D721Med (cell line): ENCODE data around the gene ST8SIA1.

Source experiments
- DNase-seq: peaks from one replicate; pipeline ENCODE4 v3.0.0; 2011; ENCODE audit warnings: low spot score; ENCODE audit not compliant: insufficient read length
- FAIRE-seq: peaks from 2 replicates; lab custom pipeline; 2011; peaks lifted over from hg19 to GRCh38; lab: Jason Lieb, UNC
- CTCF ChIP-seq: IDR thresholded peaks from 2 replicates; pipeline ENCODE4 v1.5.1; 2012; ENCODE audit warnings: mild to moderate bottlenecking, control low read depth; ENCODE audit not compliant: insufficient read depth; ENCODE audit errors: missing control alignments

Gene ST8SIA1

GRCh38 chr12:22313286-22313962, 21.1 kb downstream of the ST8SIA1 start:
- no peak for DNase-seq
- no peak for FAIRE-seq
- no peak for TF ChIP-seq CTCF

GRCh38 chr12:22312336-22312735, 22.2 kb downstream of the ST8SIA1 start:
- no peak for FAIRE-seq
- TF ChIP-seq CTCF, result no peak
- no peak for DNase-seq

- FAIRE-seq (no peak), DNase-seq (no peak)
- no peak for TF ChIP-seq CTCF
Measured at GRCh38 chr12:22310709-22311108, 23.8 kb downstream of the ST8SIA1 start.

GRCh38 chr12:22310275-22310674, 24.2 kb downstream of the ST8SIA1 start:
- TF ChIP-seq CTCF, result no peak
- FAIRE-seq (no peak), DNase-seq (no peak)

- FAIRE-seq (no peak), DNase-seq (no peak)
- TF ChIP-seq CTCF, result no peak
Measured at GRCh38 chr12:22307811-22308210, 26.7 kb downstream of the ST8SIA1 start.

GRCh38 chr12:22306311-22306710, 28.2 kb downstream of the ST8SIA1 start:
- no peak for FAIRE-seq
- DNase-seq, result no peak
- no peak for TF ChIP-seq CTCF

GRCh38 chr12:22304341-22304740, 30.2 kb downstream of the ST8SIA1 start:
- no peak for DNase-seq
- FAIRE-seq, result no peak
- no peak for TF ChIP-seq CTCF
